Fibroblast of gingiva (primary cell): ENCODE measurements around the gene PEAK1.

Experiments used
- DNase-seq: peaks from one replicate; pipeline ENCODE4 v3.0.0-alpha.2; 2011; ENCODE audit warnings: low read depth

PEAK1 gene

GRCh38 chr15:77085297-77085696 lies 334.6 kb downstream of the PEAK1 start:
- DNase-seq: peak; percentile 73

GRCh38 chr15:77084436-77084835 lies 335.5 kb downstream of the PEAK1 start:
- DNase-seq: no peak

GRCh38 chr15:77083381-77084160 lies 336.3 kb downstream of the PEAK1 start:
- DNase-seq: peak; percentile 18

GRCh38 chr15:77081971-77082370 lies 337.9 kb downstream of the PEAK1 start:
- DNase-seq: no peak

GRCh38 chr15:77076323-77076915 lies 343.5 kb downstream of the PEAK1 start:
- DNase-seq: no peak

GRCh38 chr15:77075528-77075927 lies 344.4 kb downstream of the PEAK1 start:
- peak; percentile 35 for DNase-seq

- no peak for DNase-seq
Measured at GRCh38 chr15:77074350-77074749, 345.6 kb downstream of the PEAK1 start.

GRCh38 chr15:77071305-77072223 lies 348.3 kb downstream of the PEAK1 start:
- peak; percentile 26 for DNase-seq

GRCh38 chr15:77070495-77071304 lies 349.2 kb downstream of the PEAK1 start, which contains the start of gene TSPAN3:
Gene TSPAN3, minus strand, starts transcription at chr15:77071109. Its CDS starts 155 bp downstream, at chr15:77070954.
- DNase-seq: peak; percentile 88

- DNase-seq: no peak
Measured at GRCh38 chr15:77070180-77070494, 349.8 kb downstream of the PEAK1 start.

- DNase-seq: no peak
Measured at GRCh38 chr15:77069521-77070121, 350.3 kb downstream of the PEAK1 start.

- DNase-seq: no peak
Measured at GRCh38 chr15:77068633-77069032, 351.3 kb downstream of the PEAK1 start.

- no peak for DNase-seq
Measured at GRCh38 chr15:77067691-77068367, 352.1 kb downstream of the PEAK1 start.

GRCh38 chr15:77066971-77067690 lies 352.8 kb downstream of the PEAK1 start:
- DNase-seq: no peak

GRCh38 chr15:77064539-77065308 lies 355.2 kb downstream of the PEAK1 start:
- DNase-seq: no peak

- DNase-seq: no peak
Measured at GRCh38 chr15:77064063-77064462, 355.8 kb downstream of the PEAK1 start.

GRCh38 chr15:77063249-77063648 lies 356.7 kb downstream of the PEAK1 start:
- DNase-seq: no peak

- peak; percentile 61 for DNase-seq
Measured at GRCh38 chr15:77060546-77060945, 359.4 kb downstream of the PEAK1 start.

- DNase-seq: no peak
Measured at GRCh38 chr15:77059786-77060361, 360.0 kb downstream of the PEAK1 start.
